ENCODE measurements around the gene CPLX1.
"Not testable (repeated sequence)": the region's sequence is repeated elsewhere in the genome, so short reads cannot be mapped to it uniquely, and the experiment has no call there.

Gene CPLX1

GRCh38 chr4:774419-775092, 51.4 kb downstream of the CPLX1 start:
- not testable (repeated sequence) for DNase-seq

GRCh38 chr4:773214-773613, 52.7 kb downstream of the CPLX1 start:
- DNase-seq = no peak

GRCh38 chr4:772776-773175, 53.2 kb downstream of the CPLX1 start:
- no peak for DNase-seq

GRCh38 chr4:772118-772517, 53.8 kb downstream of the CPLX1 start:
- no peak for DNase-seq

GRCh38 chr4:771464-771863, 54.5 kb downstream of the CPLX1 start:
- no peak for DNase-seq

GRCh38 chr4:770022-770421, 55.9 kb downstream of the CPLX1 start:
- no peak for DNase-seq

- DNase-seq = no peak
Observed at GRCh38 chr4:769511-769910, 56.4 kb downstream of the CPLX1 start.

GRCh38 chr4:768995-769394, 56.9 kb downstream of the CPLX1 start:
- DNase-seq = no peak

GRCh38 chr4:768076-768475, 57.9 kb downstream of the CPLX1 start:
- DNase-seq = no peak

- DNase-seq = no peak
Observed at GRCh38 chr4:766559-767283, 59.2 kb downstream of the CPLX1 start.

- DNase-seq = no peak
Observed at GRCh38 chr4:766152-766515, 59.8 kb downstream of the CPLX1 start.

- no peak for DNase-seq
Observed at GRCh38 chr4:764405-765169, 61.3 kb downstream of the CPLX1 start.

GRCh38 chr4:763922-764321, 62.0 kb downstream of the CPLX1 start:
- DNase-seq = no peak

GRCh38 chr4:763191-763810, 62.6 kb downstream of the CPLX1 start:
- no peak for DNase-seq

GRCh38 chr4:762211-763190, 63.4 kb downstream of the CPLX1 start:
- no peak for DNase-seq

- no peak for DNase-seq
Observed at GRCh38 chr4:761739-762138, 64.2 kb downstream of the CPLX1 start.

GRCh38 chr4:761086-761485, 64.8 kb downstream of the CPLX1 start:
- DNase-seq = no peak

GRCh38 chr4:760616-761015, 65.3 kb downstream of the CPLX1 start:
- DNase-seq = no peak

GRCh38 chr4:759810-760209, 66.1 kb downstream of the CPLX1 start:
- DNase-seq = not testable (repeated sequence)

GRCh38 chr4:757111-757510, 68.8 kb downstream of the CPLX1 start:
- no peak for DNase-seq

GRCh38 chr4:754221-755120, 71.5 kb downstream of the CPLX1 start:
- DNase-seq = no peak
